ENCODE data around the gene KRT82. TPM values are rescaled to one million over a fixed set of nuclear protein-coding genes. Genes with fewer than 3 reads are reported as not detected.
"Not testable (repeated sequence)": the region's sequence is repeated elsewhere in the genome, so short reads cannot be mapped to it uniquely, and the experiment has no call there.

Gene KRT82
- total RNA-seq, 1 donor from 2014 or later: not detected

- DNase-seq (no peak), ATAC-seq (peak; percentile 96)
- intact Hi-C loops (cut with micrococcal nuclease): no loop called here
Measured at GRCh38 chr12:52415870-52416750, 10.0 kb upstream of the KRT82 start.

DNA sequence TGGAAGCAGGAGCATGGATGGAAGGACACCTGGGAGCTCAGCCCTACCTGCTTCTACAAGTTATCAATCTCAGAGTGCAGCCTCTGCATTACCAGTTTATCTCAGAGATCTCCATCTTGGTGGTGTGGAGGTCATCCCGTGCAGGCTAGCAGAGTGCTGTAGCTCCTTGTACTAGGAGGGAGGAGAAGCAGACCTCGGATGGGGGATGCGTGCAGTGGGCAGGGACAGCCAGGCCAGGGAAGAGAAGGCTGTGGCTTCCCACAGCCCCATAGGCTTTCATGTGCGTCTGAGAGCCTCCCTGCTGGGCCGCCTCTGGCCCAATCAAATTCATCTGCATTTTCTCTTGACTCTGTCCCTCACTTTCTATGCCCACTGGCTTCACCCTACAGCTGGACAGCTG, 8.8 kb upstream of the KRT82 start:
- ATAC-seq (no peak), DNase-seq (no peak)
- intact Hi-C loops (cut with micrococcal nuclease): no loop called here

DNA sequence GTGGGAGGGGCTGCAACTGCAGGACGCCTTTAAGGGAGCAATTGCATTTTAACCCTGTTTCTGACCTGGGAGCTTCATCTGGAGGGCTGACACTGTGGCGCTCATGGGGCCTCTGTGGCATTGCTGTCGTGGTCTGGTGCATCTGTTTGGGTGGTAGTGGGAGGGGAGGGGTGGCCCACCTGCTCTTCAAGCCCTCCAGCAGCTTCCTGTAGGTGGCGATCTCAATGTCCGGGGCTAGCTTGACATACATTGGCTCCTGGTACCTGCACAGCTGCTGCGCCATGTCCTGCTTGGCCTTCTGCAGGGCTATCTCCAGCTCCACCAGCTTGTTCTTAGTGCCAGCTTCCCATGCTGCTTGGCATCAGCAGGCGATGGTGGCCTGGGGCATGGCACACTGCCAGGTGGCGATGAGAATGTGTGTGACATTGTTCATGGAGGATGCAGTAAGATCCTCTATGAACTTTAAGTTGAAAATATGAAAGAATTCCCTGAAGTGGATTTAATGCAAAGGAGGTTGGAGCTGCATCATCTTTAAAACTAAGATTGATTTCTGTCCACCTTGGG, 7.7 kb upstream of the KRT82 start:
- no peak for ATAC-seq
- no peak for DNase-seq
- intact Hi-C loops (cut with micrococcal nuclease): no loop called here

GRCh38 chr12:52413202-52413601, 7.1 kb upstream of the KRT82 start:
- DNase-seq: no peak
- ATAC-seq: no peak
- intact Hi-C loops (cut with micrococcal nuclease): no loop called here

DNA sequence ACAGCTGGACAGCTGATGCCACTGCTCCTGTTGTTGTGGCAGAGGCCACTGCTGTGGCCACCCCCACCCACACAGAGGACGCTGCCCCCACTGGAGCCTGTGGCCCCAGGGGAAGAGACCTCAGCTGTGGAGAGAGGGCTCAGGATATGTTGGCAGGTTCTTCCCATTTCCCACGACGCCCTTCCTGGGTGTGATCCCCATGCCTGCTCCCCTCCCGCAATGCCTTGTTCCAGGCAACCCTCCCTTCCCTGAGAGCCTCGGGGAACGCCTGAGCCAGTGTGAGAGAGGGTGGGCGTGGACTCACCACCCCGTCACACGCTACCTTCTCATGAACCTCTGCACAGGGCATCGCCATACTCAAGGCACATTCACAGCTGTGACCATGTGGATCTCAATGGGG, 5.7 kb upstream of the KRT82 start:
- intact Hi-C loops (cut with micrococcal nuclease): no loop called here
- DNase-seq (no peak), ATAC-seq (no peak)

DNA sequence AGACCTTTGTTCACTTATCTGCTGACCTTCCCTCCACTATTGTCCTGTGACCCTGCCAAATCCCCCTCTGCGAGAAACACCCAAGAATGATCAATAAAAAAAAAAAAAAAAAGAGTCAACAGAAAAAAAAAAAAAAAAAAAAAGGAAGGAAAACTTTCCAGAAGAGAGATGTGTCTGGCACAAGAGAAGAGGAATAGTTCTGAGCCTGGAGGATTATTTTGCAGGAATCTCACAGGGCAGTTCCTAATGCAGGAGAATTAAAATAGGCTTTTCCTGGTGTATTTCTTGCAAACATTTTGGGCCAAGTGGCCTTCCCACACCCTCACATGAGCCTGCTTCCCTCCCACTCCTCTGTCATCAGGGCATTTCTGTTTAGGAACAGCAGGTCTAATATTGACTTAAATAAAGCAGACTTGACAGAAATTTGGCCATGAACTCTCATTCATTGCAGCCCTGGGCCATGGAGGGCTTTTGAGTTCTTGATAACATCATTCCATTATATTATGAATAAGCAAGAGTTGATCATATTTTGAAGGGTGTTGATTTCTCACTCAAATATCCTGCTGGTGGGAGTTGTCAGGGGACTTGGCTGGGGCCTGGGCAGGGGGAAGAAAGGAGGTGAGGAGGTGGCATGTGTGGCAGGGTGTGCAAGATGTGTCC, 4.6 kb upstream of the KRT82 start:
- ATAC-seq: peak; percentile 50
- intact Hi-C loops (cut with micrococcal nuclease); DNase-seq: not testable (repeated sequence)

GRCh38 chr12:52407918-52408317, 1.8 kb upstream of the KRT82 start:
- intact Hi-C loops (cut with micrococcal nuclease): no loop called here
- no peak for DNase-seq
- ATAC-seq: no peak

DNA sequence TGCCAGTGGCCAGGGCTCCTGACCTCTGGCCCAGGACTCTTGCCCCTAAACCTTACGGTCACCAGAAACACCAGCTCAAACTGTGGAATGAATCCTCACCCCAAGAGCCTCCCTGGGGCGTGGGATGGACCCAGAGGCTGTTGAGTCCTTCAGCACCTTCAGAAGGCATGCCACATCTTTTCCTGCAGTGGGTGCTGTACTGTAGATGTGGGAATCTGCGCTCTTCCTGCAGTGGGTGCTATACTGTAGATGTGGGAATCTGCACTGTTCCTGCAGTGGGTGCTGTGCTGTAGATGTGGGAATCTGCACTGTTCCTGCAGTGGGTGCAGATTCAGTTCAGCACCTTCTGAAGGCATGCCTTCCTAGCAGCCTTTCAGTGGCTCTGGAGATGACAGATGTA, 1.2 kb downstream of the KRT82 start:
- DNase-seq: no peak
- intact Hi-C loops (cut with micrococcal nuclease): no loop called here
- ATAC-seq: no peak

DNA sequence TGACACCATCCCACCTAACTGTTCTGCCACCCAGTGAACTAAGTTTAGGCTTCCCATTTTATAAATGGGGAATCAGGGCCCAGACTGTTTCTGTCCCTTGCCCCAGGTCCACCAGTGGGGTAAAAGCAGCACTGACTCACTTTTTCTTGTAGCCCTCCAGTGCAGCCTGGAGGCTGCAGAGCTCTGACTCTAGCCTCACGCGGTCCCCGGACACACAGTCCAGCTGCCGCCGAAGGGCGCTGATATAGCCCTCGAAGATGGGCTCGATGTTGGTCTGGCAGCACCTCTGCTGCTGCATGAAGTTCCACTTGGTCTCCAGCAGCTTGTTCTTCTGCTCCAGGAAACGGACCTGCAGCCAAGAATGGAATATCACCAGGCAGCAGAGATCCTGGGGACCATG, 2.6 kb downstream of the KRT82 start:
- intact Hi-C loops (cut with micrococcal nuclease): no loop called here
- ATAC-seq: no peak
- DNase-seq: no peak

GRCh38 chr12:52402873-52403540, 3.1 kb downstream of the KRT82 start:
- intact Hi-C loops (cut with micrococcal nuclease): no loop called here
- no peak for ATAC-seq
- no peak for DNase-seq

DNA sequence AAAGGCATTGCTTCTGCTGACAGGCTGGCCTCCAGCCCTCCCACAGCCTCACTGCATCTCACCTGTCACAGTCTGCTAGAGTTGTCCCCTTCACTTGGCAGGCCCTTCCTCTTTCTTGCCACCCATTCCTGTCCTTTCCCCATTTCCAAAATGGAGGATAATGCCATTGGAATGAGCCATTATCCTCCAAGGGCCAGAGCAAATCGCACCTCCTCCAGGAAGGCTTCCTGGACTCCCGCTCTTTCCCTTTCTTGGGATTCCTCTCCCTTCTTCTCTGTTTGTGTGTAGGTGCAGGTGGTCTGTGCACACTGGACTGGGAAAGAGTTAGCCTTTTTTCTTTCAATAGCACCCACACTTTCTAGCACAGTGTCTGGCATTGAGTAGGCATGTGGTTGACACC, 3.8 kb downstream of the KRT82 start:
- intact Hi-C loops (cut with micrococcal nuclease): no loop called here
- DNase-seq: no peak
- no peak for ATAC-seq

GRCh38 chr12:52401926-52402325, 4.2 kb downstream of the KRT82 start:
- DNase-seq (no peak), ATAC-seq (no peak)
- intact Hi-C loops (cut with micrococcal nuclease): no loop called here

DNA sequence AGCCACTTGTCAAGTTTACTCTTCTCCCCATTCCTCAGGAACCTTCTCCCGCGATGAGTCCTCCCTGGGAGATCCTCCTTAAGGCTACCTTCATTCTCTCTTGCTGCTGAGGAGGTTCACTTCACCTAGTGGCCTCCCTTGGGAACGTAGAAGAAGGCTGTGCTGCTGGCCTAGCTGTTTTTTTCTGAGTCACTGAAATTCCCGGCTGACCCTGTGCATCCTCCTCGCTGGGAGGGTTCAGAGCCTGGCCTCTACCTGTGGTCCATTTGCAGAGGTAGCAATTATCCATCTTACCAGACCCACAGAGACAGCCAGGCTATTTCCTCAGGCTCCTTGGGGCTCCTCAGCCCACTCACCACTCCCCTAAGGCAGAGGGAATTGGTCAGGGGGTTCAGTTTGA, 4.6 kb downstream of the KRT82 start:
- no peak for ATAC-seq
- intact Hi-C loops (cut with micrococcal nuclease): no loop called here
- DNase-seq: no peak

GRCh38 chr12:52400906-52401305, 5.2 kb downstream of the KRT82 start:
- no peak for ATAC-seq
- intact Hi-C loops (cut with micrococcal nuclease): no loop called here

DNA sequence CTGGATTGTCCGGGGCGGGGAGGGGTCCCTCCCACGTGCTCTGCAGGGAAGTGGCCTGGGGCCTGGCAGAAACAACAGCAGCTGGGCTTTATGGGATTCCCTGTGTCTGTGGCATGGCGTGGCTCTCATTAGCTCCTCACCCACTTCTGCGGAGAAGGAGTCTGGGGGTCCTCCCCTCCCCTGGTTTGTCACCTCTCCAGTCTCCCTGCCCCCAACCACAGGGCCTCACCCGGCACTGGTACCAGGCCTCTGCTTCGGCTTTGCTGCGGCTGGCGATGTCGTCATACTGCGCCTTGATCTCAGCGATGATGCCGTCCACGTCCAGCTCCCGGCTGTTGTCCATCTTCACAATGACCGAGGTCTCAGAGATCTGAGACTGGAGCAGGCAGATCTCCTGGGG, 6.4 kb downstream of the KRT82 start:
- intact Hi-C loops (cut with micrococcal nuclease): no loop called here
- DNase-seq (no peak), ATAC-seq (no peak)

More at GRCh38 chr12:52400906-52401305, 5.2 kb downstream of the KRT82 start:
- no peak for DNase-seq

GRCh38 chr12:52398176-52398575, 8.0 kb downstream of the KRT82 start:
- no peak for DNase-seq
- intact Hi-C loops (cut with micrococcal nuclease): no loop called here
- ATAC-seq: no peak

DNA sequence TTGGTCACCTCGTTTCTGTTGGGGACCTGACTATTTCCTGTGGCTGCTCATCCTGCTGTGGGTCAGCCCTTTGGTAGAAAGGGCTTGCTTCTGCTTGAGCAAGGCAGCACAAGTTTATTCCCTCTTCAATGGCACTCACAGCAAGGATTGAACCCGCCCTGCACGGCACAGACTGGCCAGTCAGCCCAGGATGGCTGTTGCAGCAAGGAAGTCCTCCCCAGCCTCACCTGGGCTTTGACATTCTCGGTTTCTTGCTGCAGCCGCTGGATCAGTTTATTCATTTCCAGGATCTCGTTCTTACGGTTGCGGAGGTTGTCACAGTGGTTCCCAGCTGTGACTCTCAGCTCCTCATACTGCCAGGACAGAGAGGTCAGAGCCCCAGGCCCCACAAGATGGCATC, 9.5 kb downstream of the KRT82 start:
- no peak for ATAC-seq
- intact Hi-C loops (cut with micrococcal nuclease): no loop called here
- no peak for DNase-seq

DNA sequence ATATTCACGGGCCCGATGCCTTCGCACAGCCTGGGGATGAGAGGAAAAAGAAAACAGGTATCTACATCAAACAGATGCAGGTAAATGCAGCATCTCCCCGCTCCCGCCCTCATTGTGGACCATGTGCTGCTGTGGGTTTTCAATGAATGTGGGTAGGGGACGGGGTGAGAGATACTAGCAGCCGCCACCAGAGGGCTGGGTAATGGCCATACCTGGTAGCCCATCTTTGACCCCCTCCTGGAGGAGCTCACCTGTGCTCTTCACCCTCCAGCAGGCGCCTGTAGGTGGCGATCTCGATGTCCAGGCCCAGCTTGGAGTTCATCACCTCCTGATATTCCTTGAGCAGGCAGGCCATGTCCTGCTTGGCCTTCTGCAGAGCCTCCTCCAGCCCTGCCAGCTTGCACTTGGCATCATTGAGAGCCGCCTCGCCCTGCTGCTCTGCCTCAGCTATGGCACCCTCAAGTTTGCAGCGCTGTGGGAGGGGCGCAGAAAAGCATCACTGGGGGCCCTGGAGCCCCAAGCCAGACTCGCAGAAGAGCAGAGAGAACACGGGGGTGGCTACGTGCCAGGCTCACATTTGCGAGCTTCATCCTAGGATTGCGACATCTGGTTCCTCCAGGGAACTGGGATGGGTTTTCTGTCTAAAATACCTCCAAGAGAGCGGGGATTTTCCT, 10.2 kb downstream of the KRT82 start:
- intact Hi-C loops (cut with micrococcal nuclease): no loop called here
- ATAC-seq (no peak), DNase-seq (peak; percentile 60)

DNA sequence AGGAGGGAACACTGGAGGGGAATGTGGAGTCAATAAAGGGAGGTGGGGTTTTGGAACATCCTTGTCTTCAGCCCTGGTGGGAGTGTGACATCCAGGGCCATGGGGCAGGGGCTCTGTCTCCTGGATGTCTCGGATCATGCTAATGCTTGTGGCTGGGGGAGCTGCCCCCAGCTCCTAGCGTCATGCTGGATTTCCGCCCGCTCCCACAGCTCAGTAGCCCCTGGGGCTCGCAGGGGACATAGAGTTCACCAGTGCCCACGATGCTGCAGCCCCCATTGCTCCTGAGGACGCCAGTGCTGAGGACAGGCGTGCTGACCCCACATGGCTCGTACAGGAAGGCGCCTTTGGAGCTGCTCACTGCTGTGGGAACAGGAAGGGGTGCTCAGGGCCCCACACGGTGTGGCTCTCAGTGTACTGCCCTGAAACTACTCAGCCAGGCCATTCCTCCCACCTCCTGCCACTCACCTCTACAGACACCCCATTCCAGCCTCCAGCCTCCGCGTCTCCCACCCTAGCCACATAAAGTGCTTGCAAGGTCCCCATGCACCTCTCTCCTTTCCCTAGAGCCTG, 11.2 kb downstream of the KRT82 start:
- intact Hi-C loops (cut with micrococcal nuclease): no loop called here

More for the DNA sequence above, 11.2 kb downstream of the KRT82 start:
- DNase-seq (no peak), ATAC-seq (no peak)
